ENCODE measurements around the gene LAD1.

Gene LAD1

GRCh38 chr1:201354151-201354900, 44.8 kb downstream of the LAD1 start:
- no peak overlapping the region for H3K4me3 ChIP-seq (ENCODE audit: low read length)
- no peaks in the 10 kb centered on the region for H3K9me3 ChIP-seq (replicated peaks; ENCODE audit: low read length)
- peaks cover 5% of the 10 kb centered on the region for H3K4me1 ChIP-seq (ENCODE audit: control insufficient read depth, insufficient read depth, low read length)
- H3K9ac ChIP-seq (ENCODE audit: low read depth, low read length): no peak overlapping the region
- peaks cover 36% of the 10 kb centered on the region for H3K27me3 ChIP-seq (ENCODE audit: control insufficient read depth, insufficient read depth, low read length)
- no peak overlapping the region for H3K4me2 ChIP-seq (ENCODE audit: low read length)
- H3K36me3 ChIP-seq (ENCODE audit: insufficient read depth, low read length): no peaks in the 10 kb centered on the region

DNA sequence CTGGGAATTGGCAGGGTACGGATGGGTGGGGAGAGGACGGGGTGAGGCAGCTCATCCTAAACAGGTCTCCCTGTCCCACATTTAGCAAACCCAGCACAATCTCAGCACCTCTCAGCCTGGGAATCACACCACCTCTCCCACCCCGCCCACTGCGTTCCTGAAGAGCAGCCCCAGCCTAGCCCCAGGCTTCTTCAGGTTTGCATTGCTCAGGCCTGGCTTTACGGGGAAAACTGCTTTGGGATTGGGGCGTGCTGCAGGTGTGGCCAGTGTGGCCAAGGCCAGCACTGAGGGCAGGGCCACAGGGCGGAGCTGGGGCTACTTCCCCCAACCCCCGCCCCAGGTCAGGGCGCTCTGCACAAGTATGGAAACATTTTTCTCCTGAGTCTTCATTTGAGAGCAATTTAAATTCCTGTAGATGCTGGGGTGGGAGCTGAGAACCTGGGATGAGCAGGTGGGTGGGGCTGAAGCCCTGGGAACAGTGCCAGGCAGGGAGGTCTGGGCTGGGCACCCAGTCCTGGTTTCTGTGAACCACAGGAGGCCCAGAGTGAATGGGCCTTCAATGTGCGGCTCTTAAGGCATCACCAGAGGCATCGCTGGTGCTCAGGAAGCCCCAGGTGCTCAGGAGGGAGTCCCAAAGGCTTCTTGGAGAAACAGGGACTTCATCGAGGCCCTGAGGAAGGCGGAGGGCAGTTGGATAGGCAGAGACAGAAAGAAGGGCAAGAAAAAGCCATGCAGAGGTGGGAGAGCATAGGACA, 45.8 kb downstream of the LAD1 start:
- no peak overlapping the region for H3K4me2 ChIP-seq (ENCODE audit: low read length)
- no peaks in the 10 kb centered on the region for H3K9me3 ChIP-seq (replicated peaks; ENCODE audit: low read length)
- H3K4me1 ChIP-seq (ENCODE audit: control insufficient read depth, insufficient read depth, low read length): peaks cover 2% of the 10 kb centered on the region
- H3K9ac ChIP-seq (ENCODE audit: low read depth, low read length): no peak overlapping the region
- H3K36me3 ChIP-seq (ENCODE audit: insufficient read depth, low read length): no peaks in the 10 kb centered on the region
- H3K27me3 ChIP-seq (ENCODE audit: control insufficient read depth, insufficient read depth, low read length): peaks cover 36% of the 10 kb centered on the region
- no peak overlapping the region for H3K4me3 ChIP-seq (ENCODE audit: low read length)

DNA sequence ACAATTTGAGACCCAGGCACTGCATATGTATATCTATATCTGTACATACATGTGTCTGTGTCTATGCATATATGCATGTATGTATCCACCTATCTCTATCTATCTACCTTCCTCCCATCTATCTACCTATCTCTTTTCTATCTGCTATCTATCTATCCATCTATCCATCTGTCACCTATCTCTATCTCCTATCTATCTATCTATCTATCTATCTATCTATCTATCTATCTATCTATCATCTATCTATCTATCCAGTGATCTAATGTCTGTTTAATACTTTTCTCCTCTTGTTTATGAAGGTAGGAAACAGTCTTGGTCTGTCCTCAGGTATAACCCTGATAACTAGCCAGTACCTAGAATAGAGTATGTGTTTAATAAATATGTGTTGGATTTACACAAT, 47.5 kb downstream of the LAD1 start:
- H3K4me3 ChIP-seq (ENCODE audit: low read length): no peak overlapping the region

GRCh38 chr1:201350884-201351283, 48.2 kb downstream of the LAD1 start:
- no peaks in the 10 kb centered on the region for H3K9me3 ChIP-seq (replicated peaks; ENCODE audit: low read length)
- peaks cover 4% of the 10 kb centered on the region for H3K4me1 ChIP-seq (ENCODE audit: control insufficient read depth, insufficient read depth, low read length)
- H3K36me3 ChIP-seq (ENCODE audit: insufficient read depth, low read length): no peaks in the 10 kb centered on the region
- H3K9ac ChIP-seq (ENCODE audit: low read depth, low read length): no peak overlapping the region
- no peak overlapping the region for H3K4me2 ChIP-seq (ENCODE audit: low read length)
- no peak overlapping the region for H3K4me3 ChIP-seq (ENCODE audit: low read length)
- peaks cover 32% of the 10 kb centered on the region for H3K27me3 ChIP-seq (ENCODE audit: control insufficient read depth, insufficient read depth, low read length)

More for the DNA sequence above, 47.5 kb downstream of the LAD1 start:
- Histone ChIP-seq H3K4me2 (ENCODE audit: low read length) (no peak overlapping the region), H3K27me3 (ENCODE audit: control insufficient read depth, insufficient read depth, low read length) (peaks cover 36% of the 10 kb centered on the region), H3K36me3 (ENCODE audit: insufficient read depth, low read length) (no peaks in the 10 kb centered on the region), H3K4me1 (ENCODE audit: control insufficient read depth, insufficient read depth, low read length) (peaks cover 4% of the 10 kb centered on the region), H3K9me3 (replicated peaks; ENCODE audit: low read length) (no peaks in the 10 kb centered on the region), H3K9ac (ENCODE audit: low read depth, low read length) (no peak overlapping the region)

GRCh38 chr1:201350361-201350725, 48.8 kb downstream of the LAD1 start:
- H3K9ac ChIP-seq (ENCODE audit: low read depth, low read length): no peak overlapping the region
- peaks cover 4% of the 10 kb centered on the region for H3K4me1 ChIP-seq (ENCODE audit: control insufficient read depth, insufficient read depth, low read length)
- H3K9me3 ChIP-seq (replicated peaks; ENCODE audit: low read length): no peaks in the 10 kb centered on the region
- peaks cover 27% of the 10 kb centered on the region for H3K27me3 ChIP-seq (ENCODE audit: control insufficient read depth, insufficient read depth, low read length)
- H3K4me2 ChIP-seq (ENCODE audit: low read length): no peak overlapping the region
- H3K4me3 ChIP-seq (ENCODE audit: low read length): no peak overlapping the region
- no peaks in the 10 kb centered on the region for H3K36me3 ChIP-seq (ENCODE audit: insufficient read depth, low read length)

GRCh38 chr1:201349092-201349491, 50.0 kb downstream of the LAD1 start:
- no peak overlapping the region for H3K9ac ChIP-seq (ENCODE audit: low read depth, low read length)
- no peak overlapping the region for H3K4me2 ChIP-seq (ENCODE audit: low read length)
- peaks cover 4% of the 10 kb centered on the region for H3K4me1 ChIP-seq (ENCODE audit: control insufficient read depth, insufficient read depth, low read length)
- peaks cover 22% of the 10 kb centered on the region for H3K27me3 ChIP-seq (ENCODE audit: control insufficient read depth, insufficient read depth, low read length)
- no peak overlapping the region for H3K4me3 ChIP-seq (ENCODE audit: low read length)
- H3K36me3 ChIP-seq (ENCODE audit: insufficient read depth, low read length): no peaks in the 10 kb centered on the region
- no peaks in the 10 kb centered on the region for H3K9me3 ChIP-seq (replicated peaks; ENCODE audit: low read length)

GRCh38 chr1:201348211-201348566, 50.9 kb downstream of the LAD1 start:
- no peak overlapping the region for H3K4me3 ChIP-seq (ENCODE audit: low read length)
- H3K4me1 ChIP-seq (ENCODE audit: control insufficient read depth, insufficient read depth, low read length): peaks cover 4% of the 10 kb centered on the region

DNA sequence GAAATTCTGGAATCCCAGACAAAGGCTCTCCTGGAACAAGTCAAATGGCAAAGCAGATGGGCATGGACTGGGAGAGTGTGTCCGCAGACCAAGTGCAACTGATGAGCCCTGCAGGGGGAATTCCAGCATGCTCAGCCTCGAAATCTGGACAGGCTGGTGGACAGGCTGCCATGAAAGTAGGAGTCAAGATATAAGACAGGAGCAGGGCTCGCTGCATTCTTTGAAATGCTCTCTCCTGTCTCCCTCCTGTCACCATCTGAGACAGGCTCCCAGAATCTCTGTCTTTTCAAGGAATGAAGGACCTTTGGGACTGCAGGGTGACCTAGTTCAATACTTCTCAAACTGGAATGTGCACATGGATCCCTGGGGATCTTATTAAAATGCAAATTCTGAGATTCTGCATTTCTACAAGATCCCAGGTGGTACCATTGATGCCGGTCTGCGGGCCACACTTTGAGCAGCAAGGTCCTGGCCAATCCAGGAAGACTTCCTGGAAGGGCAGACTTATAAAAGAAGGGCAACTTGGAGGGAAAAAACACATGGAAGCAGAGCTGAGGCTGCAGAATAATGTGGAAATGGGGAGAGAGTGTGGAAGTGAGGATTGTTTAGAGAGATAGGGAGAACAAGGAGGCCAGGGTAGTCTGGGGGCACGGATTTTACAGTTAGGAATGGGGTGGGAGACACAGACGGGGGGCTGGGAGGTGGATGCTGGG, 51.5 kb downstream of the LAD1 start:
- peaks cover 4% of the 10 kb centered on the region for H3K4me1 ChIP-seq (ENCODE audit: control insufficient read depth, insufficient read depth, low read length)
- peaks cover 21% of the 10 kb centered on the region for H3K27me3 ChIP-seq (ENCODE audit: control insufficient read depth, insufficient read depth, low read length)
- no peak overlapping the region for H3K4me3 ChIP-seq (ENCODE audit: low read length)
- no peak overlapping the region for H3K4me2 ChIP-seq (ENCODE audit: low read length)
- no peaks in the 10 kb centered on the region for H3K9me3 ChIP-seq (replicated peaks; ENCODE audit: low read length)
- no peaks in the 10 kb centered on the region for H3K36me3 ChIP-seq (ENCODE audit: insufficient read depth, low read length)
- H3K9ac ChIP-seq (ENCODE audit: low read depth, low read length): no peak overlapping the region

More at GRCh38 chr1:201348211-201348566, 50.9 kb downstream of the LAD1 start:
- H3K36me3 ChIP-seq (ENCODE audit: insufficient read depth, low read length): no peaks in the 10 kb centered on the region
- no peak overlapping the region for H3K4me2 ChIP-seq (ENCODE audit: low read length)
- H3K9me3 ChIP-seq (replicated peaks; ENCODE audit: low read length): no peaks in the 10 kb centered on the region
- H3K27me3 ChIP-seq (ENCODE audit: control insufficient read depth, insufficient read depth, low read length): peaks cover 26% of the 10 kb centered on the region
- no peak overlapping the region for H3K9ac ChIP-seq (ENCODE audit: low read depth, low read length)

DNA sequence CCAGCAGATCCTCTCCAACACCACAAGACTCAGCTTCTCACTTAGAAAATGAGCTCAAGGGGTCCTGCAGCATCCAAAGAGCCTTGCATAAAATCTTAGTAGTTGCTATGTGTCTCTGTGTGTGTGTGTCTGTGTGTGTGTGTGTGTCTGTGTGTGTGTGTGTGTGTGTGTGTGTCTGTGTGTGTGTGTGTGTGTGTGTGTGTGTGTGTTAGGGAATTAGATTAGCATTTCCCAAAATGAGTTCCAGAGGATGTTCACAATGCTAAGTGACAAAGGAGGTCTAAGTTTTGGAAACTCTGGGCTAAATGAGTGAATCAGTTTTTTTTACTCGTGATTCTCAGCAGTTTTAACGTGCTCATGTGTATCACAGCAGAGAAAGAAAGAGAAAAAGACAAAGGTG, 52.1 kb downstream of the LAD1 start:
- Histone ChIP-seq H3K4me3 (ENCODE audit: low read length) (no peak overlapping the region), H3K27me3 (ENCODE audit: control insufficient read depth, insufficient read depth, low read length) (peaks cover 19% of the 10 kb centered on the region), H3K9ac (ENCODE audit: low read depth, low read length) (no peak overlapping the region), H3K9me3 (replicated peaks; ENCODE audit: low read length) (no peaks in the 10 kb centered on the region), H3K36me3 (ENCODE audit: insufficient read depth, low read length) (no peaks in the 10 kb centered on the region), H3K4me2 (ENCODE audit: low read length) (no peak overlapping the region), H3K4me1 (ENCODE audit: control insufficient read depth, insufficient read depth, low read length) (peaks cover 4% of the 10 kb centered on the region)

- Histone ChIP-seq H3K9ac (ENCODE audit: low read depth, low read length) (no peak overlapping the region), H3K27me3 (ENCODE audit: control insufficient read depth, insufficient read depth, low read length) (peaks cover 16% of the 10 kb centered on the region), H3K4me3 (ENCODE audit: low read length) (no peak overlapping the region), H3K4me1 (ENCODE audit: control insufficient read depth, insufficient read depth, low read length) (peaks cover 4% of the 10 kb centered on the region), H3K4me2 (ENCODE audit: low read length) (no peak overlapping the region), H3K9me3 (replicated peaks; ENCODE audit: low read length) (no peaks in the 10 kb centered on the region), H3K36me3 (ENCODE audit: insufficient read depth, low read length) (no peaks in the 10 kb centered on the region)
These were observed 52.7 kb downstream of the LAD1 start for GRCh38 chr1:201346337-201346939.

DNA sequence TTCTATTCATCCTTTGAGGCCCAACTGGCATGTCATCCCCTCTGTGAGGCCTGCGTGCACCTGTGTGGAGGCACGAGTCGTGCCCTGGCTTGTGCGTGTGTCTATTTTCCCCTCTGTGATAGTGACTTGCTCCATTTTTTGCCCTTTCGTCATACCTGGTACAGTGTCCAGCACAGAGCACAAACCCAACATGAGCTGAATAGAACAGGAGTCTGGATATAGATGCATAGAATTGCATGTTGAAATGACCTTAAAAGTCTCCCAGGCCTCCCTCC, 54.1 kb downstream of the LAD1 start:
- Histone ChIP-seq H3K27me3 (ENCODE audit: control insufficient read depth, insufficient read depth, low read length) (peaks cover 17% of the 10 kb centered on the region), H3K4me1 (ENCODE audit: control insufficient read depth, insufficient read depth, low read length) (peaks cover 4% of the 10 kb centered on the region)

More for the DNA sequence above, 54.1 kb downstream of the LAD1 start:
- Histone ChIP-seq H3K9me3 (replicated peaks; ENCODE audit: low read length) (no peaks in the 10 kb centered on the region), H3K4me3 (ENCODE audit: low read length) (no peak overlapping the region), H3K9ac (ENCODE audit: low read depth, low read length) (no peak overlapping the region), H3K36me3 (ENCODE audit: insufficient read depth, low read length) (no peaks in the 10 kb centered on the region), H3K4me2 (ENCODE audit: low read length) (no peak overlapping the region)
